ENCODE data around the gene JAKMIP3. TPM values are rescaled to one million over a fixed set of nuclear protein-coding genes. Genes with fewer than 3 reads are reported as not detected.

Gene JAKMIP3
- total RNA-seq, 4 donors from 2014 or later, result 0.26 to 1.3 (median 1.2) TPM; not detected in 1

DNA sequence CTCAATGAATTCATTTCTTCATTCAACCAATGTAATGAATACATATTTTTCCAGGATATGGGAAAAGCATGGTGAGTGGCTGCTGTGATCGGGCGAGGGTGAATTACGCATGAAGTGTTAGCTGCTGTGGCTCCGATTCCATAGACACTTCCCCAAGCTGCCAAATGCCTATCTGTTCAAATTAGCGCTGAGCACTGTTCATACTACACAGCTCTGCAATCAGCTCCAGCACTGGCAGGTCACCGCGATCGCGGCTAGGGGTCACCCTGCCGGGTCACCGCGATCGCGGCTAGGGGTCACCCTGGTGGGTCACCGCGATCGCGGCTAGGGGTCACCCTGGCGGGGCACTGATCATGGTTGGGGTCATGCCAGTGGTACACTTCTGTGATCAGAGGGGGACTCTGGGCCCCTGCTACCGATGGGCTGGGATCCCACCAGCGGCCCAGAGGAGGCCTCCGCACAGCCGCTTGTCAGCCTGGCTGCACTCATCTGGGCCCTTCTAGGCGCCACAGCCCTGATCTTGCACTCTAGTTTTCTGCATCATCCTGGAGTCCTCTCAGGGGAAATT lies 49.3 kb downstream of the JAKMIP3 start:
- no peaks in the 10 kb centered on the region for H3K9me3 ChIP-seq
- TF ChIP-seq, protein P1, sequence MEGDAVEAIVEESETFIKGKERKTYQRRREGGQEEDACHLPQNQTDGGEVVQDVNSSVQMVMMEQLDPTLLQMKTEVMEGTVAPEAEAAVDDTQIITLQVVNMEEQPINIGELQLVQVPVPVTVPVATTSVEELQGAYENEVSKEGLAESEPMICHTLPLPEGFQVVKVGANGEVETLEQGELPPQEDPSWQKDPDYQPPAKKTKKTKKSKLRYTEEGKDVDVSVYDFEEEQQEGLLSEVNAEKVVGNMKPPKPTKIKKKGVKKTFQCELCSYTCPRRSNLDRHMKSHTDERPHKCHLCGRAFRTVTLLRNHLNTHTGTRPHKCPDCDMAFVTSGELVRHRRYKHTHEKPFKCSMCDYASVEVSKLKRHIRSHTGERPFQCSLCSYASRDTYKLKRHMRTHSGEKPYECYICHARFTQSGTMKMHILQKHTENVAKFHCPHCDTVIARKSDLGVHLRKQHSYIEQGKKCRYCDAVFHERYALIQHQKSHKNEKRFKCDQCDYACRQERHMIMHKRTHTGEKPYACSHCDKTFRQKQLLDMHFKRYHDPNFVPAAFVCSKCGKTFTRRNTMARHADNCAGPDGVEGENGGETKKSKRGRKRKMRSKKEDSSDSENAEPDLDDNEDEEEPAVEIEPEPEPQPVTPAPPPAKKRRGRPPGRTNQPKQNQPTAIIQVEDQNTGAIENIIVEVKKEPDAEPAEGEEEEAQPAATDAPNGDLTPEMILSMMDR (IDR thresholded peaks at IDR 0.05), result no peak
- TF ChIP-seq POLR2A (IDR thresholded peaks at IDR 0.05), result no peak
- no peak for DNase-seq
- H3K27ac ChIP-seq, result no peak overlapping the region
- H3K4me3 ChIP-seq, result no peak overlapping the region
- no peaks in the 10 kb centered on the region for H3K4me1 ChIP-seq
- intact Hi-C loops (cut with DNase I; ENCODE audit: low total_unique reads), result no loop called here
- H3K36me3 ChIP-seq, result no peaks in the 10 kb centered on the region
- no peaks in the 10 kb centered on the region for H3K27me3 ChIP-seq

Other genes starting within 250 kb of the JAKMIP3 start
- gene PPP2R2D, start 164.9 kb upstream of the JAKMIP3 start, total RNA-seq, result 10 to 100 TPM; 21.2 to 43.2 (median 36.3) TPM
- gene BNIP3, start 84.0 kb upstream of the JAKMIP3 start, total RNA-seq, result 100 to 1,000 TPM in 1 of 4 donors, 10 to 100 TPM in 3; 17.1 to 122 (median 31.6) TPM
- 1 to 10 TPM in 2 of 4 donors, not detected in 2; 1.5 to 5.0 TPM for gene DPYSL4, start 121.0 kb downstream of the JAKMIP3 start, total RNA-seq
- gene STK32C, start 242.0 kb downstream of the JAKMIP3 start, total RNA-seq, result 10 to 100 TPM in 1 of 4 donors, 1 to 10 TPM in 2, under 1 TPM in 1; 0.51 to 17.2 (median 3.2) TPM

All from uterus (tissue), 4 donors.